GM19438 (cell line): ENCODE results near the gene C20orf173.
"Not testable (repeated sequence)": the region's sequence is repeated elsewhere in the genome, so short reads cannot be mapped to it uniquely, and the experiment has no call there.

ENCODE experiments used
- ATAC-seq: cut with Tn5 transposase; IDR thresholded peaks from one replicate; pipeline ENCODE4 v1.9.1; 2021; ENCODE audit warnings: low read depth; ENCODE audit not compliant: unreplicated experiment

Gene C20orf173, protein sequence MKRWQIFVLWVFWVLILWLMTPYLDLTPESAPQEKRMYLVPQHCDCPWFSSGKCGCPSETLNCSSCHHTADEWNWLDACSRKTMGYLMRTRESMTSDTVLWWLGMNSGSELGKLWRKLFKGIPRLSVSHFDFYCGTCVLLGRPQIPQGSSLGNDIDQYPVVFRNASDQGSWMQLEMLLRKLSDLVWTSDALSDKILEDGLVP

DNA sequence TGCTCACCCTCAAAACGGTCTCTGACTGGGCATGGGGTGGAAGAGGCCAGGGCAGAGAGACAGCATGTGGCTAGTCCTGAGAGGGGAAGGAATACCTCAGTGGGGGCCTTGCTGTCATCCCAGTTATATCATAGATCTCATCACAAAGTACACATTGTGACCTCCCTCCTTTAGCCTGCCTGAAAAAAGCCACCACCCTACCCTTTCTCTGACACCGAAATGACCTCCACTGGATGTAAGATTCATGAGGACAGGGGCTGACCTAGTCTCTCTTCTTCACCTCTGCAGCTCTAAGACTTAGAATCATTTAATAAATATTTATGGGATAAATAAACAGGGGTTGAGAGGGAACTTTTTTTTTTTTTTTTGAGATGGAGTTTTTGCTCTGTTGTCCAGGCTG lies at the start of gene C20orf173:
Gene C20orf173, minus strand, starts transcription at position 101 of the 400 bp plus-strand sequence. CDS start 279 bp downstream, outside the sequence.
- no peak for ATAC-seq

DNA sequence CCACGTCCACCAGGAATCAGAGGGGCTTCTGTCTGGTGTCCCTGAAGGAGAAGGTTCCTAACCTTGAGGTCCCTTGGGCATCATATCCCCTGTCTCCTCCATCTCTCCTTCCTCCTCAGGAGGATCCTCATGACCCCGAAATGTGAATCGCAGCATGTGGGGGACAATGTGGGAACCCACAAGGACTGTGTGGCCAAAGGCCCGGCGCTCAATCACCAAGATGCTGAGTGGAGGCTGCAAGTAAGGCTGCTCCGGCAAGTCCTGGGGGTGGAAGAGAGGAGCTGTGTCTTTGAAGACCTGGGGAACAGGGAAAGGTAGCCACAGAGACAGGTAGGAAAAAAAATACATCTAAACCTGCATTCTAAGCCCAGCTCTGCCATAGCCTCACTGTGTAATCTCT lies 49.7 kb upstream of the C20orf173 start:
- no peak for ATAC-seq

- ATAC-seq = no peak
These were observed 49.0 kb upstream of the C20orf173 start for GRCh38 chr20:35578469-35578868.

- no peak for ATAC-seq
These were observed 47.4 kb upstream of the C20orf173 start for GRCh38 chr20:35576816-35577215.

- ATAC-seq = no peak
These were observed 46.5 kb upstream of the C20orf173 start for GRCh38 chr20:35575958-35576357.

DNA sequence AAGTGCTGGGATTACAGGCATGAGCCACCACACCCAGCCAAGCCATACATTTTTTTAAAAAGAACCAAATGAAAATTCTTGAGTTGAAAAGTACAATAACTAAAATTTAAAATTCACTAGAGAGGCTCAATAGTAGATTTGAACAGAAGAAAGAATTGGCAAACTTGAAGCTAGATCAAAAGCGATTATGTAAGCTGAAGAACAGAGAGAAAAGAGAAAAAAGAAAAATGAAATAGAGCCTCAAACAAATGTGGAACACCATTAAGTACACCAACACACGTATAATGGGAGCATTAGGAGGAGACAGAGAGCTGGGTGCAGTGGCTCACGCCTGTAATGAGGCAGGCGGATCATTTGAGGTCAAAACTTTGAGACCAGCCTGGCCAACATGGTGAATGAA lies 43.4 kb upstream of the C20orf173 start:
- ATAC-seq = no peak

DNA sequence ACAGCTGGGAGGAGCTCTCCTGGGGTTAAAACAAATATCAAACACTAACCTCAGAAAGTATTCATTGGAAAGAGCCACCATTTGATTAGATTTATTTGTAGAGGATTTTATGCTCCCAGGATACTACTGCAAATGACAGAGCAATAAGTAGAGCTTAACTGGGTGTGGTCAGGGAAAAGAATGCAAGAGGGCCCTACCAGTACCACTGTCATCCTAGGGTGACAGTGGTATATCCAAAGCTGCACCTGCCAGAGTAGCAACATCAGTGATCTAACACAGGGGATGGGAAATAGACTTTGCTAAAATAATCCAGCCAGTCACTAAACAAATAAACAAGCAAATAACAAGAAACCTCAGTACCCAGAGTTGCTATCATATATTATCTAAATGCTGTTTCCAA lies 42.1 kb upstream of the C20orf173 start:
- ATAC-seq = no peak

- ATAC-seq = no peak
These were observed 39.2 kb upstream of the C20orf173 start for GRCh38 chr20:35568645-35569044.

GRCh38 chr20:35564905-35565304 lies 35.5 kb upstream of the C20orf173 start:
- no peak for ATAC-seq

DNA sequence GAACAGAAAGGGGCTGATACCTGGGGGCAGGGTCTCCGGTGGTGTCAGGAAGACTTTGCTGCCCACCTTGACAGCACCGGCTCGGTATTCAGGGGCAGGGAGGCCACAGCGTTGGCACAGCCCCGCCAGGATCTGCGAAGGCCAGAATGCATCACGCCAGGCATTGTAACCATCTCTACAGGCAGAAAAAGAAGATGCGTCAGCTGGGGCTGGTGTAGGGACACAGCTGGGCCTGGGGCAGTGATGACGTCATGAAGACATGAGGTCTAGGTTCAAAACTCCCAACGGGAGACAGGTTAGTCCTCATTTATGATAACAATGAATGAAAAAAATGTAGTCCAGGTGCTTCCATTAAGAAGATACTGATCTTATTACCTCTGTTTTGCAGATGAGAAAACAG lies 34.4 kb upstream of the C20orf173 start:
- ATAC-seq = no peak

- no peak for ATAC-seq
These were observed 33.2 kb upstream of the C20orf173 start for GRCh38 chr20:35562541-35563110.

- no peak for ATAC-seq
These were observed 32.2 kb upstream of the C20orf173 start for GRCh38 chr20:35561671-35562070.

GRCh38 chr20:35561268-35561667 lies 31.8 kb upstream of the C20orf173 start:
- no peak for ATAC-seq

GRCh38 chr20:35560541-35560940 lies 31.1 kb upstream of the C20orf173 start:
- no peak for ATAC-seq

- no peak for ATAC-seq
These were observed 30.7 kb upstream of the C20orf173 start for GRCh38 chr20:35560105-35560511.

- no peak for ATAC-seq
These were observed 29.7 kb upstream of the C20orf173 start for GRCh38 chr20:35559042-35559693.

DNA sequence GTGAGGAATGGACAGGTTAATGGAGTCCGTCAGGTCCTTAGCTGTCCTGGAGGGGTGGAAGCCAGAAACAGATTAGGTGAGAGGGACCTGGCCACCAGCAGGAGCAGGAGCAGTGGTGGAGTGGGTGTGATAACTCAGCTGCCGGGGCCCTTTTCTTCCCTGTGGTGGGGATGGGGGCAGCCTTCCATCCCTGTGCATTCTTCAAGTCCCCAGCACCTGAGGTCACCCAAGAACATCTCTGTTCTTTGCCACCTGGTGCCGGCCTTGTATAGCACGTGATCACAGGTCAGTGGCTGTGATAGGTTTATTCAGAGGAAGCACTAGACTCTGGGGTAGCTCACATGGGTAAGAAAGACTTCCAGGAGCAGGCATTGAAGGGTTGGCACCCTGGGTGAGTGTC lies 29.0 kb upstream of the C20orf173 start:
- no peak for ATAC-seq

DNA sequence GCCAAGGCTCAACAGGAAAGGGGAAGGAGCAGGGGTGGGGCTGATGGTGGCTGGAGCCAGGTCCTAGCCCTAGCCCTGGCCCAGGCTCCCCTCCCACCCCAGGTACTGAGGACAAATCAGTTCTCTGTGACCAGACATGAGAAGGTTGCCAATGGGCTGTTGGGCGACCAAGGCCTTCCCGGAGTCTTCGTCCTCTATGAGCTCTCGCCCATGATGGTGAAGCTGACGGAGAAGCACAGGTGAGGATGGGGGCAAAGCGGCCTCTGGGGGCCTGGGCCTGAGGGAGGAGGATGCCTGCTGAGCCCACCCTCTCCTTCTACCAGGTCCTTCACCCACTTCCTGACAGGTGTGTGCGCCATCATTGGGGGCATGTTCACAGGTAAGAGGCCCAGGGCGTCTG lies 27.4 kb upstream of the C20orf173 start:
- ATAC-seq = no peak

- ATAC-seq = no peak
These were observed 26.6 kb upstream of the C20orf173 start for GRCh38 chr20:35555951-35556645.

- ATAC-seq = not testable (repeated sequence)
These were observed 26.0 kb upstream of the C20orf173 start for GRCh38 chr20:35555461-35555860.

DNA sequence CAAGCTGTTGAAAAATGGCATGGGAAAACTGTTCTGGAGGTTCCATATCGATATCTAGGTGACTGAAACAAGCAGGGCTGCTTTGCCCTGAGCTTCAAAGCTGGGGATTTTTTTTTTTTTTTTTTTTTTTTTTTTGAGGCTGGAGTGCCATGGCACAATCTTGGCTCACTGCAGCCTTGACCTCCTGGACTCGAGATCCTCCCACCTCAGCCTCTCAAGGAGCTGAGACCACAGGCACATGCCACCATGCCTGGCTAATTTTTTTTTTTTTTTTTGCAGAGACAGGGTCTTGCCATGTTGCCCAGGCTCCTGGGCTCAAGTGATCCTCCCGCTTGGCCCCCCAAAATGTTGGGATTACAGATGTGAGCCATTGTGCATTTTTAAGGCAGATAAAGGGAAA lies 23.5 kb upstream of the C20orf173 start:
- ATAC-seq = no peak
